ENCODE data around the gene ENSA.
"Not testable (repeated sequence)": the region's sequence is repeated elsewhere in the genome, so short reads cannot be mapped to it uniquely, and the experiment has no call there.

The ENSA gene

DNA sequence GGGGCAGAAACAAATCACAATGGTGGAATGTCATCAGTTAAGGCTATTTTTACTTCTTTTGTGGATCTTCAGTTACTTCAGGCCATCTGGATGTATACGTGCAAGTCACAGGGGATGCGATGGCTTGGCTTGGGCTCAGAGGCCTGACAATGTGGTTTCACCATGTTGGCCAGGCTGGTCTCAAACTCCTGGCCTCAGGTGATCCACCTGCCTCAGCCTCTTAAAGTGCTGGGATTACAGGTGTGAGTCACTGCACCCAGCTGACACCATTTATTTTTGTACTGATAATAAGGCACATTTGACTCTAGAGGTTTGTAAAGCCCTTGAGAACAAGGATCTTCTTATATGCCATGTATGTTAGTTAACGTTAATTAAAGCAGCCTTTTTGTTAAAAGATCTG is 48.4 kb downstream of the ENSA start:
- DNase-seq (ENCODE audit: low read depth), result not testable (repeated sequence)

- DNase-seq (ENCODE audit: low read depth), result no peak
Observed at GRCh38 chr1:150579945-150580642, 49.3 kb downstream of the ENSA start.

- peak; percentile 84 for DNase-seq (ENCODE audit: low read depth)
Observed at GRCh38 chr1:150579110-150579944, 50.1 kb downstream of the ENSA start, which contains the start of gene MCL1. Gene MCL1 (minus strand): TSS chr1:150579610. CDS start chr1:150579530, 80 bp downstream.

DNA sequence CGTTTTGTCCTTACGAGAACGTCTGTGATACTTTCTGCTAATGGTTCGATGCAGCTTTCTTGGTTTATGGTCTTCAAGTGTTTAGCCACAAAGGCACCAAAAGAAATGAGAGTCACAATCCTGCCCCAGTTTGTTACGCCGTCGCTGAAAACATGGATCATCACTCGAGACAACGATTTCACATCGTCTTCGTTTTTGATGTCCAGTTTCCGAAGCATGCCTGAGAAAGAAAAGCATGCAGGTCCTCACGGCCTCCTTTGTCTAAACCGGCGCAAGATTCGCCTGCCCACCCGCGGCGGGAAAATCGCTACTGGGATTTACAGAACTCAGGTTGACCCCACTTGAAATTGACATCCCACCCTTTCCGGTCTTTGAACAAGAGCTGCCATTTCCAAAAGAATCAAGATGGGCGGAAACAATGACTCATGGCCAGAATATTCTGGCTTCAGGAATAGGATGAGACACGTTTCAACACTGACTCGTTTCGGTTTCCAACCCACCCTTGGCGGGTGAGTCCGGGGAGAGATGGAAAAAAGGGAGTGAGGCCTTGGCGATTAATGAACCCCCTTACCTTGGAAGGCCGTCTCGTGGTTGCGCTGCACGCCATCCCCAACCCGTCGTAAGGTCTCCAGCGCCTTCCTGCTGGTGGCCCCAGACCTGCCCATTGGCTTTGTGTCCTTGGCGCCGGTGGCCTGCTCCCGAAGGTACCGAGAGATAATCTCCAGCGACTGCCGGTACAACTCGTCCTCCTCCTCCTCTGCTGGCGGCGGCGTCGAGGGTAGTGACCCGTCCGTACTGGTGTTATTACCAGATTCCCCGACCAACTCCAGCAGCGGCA is 50.9 kb downstream of the ENSA start:
- DNase-seq (ENCODE audit: low read depth), result peak; percentile 74

DNA sequence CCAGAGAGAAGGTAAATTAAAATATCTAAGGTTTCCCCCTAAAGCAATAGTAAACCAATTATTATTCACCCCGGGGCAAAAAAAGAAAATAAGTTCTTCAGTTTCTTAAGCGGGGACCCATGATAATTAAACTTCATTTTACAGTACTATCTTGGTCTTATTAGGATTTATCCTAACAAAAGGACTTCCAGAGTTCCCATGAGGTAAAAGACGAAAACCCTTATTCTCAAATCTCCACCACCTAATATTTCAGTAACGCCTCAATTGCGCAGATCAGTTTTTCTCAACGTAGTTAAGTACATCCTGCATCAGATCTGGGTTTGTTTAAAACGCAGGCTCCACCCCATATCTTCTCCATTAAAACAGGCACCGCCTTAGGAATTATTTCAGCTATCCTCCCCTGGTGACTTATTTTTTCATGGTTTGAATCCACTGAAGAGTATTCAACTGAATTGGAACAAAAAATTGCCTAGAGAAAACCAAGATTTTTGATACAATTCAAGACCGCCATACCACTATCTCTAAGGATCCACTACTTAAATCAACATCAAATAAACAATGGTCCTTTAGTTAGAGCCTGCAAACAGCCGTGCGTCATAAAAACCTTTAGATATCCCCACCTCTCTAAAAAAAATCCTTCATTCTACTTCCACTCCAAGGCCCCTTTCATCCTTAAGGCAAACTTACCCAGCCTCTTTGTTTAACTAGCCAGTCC is 51.7 kb downstream of the ENSA start:
- no peak for DNase-seq (ENCODE audit: low read depth)

- DNase-seq (ENCODE audit: low read depth), result no peak
Observed at GRCh38 chr1:150576794-150577556, 52.4 kb downstream of the ENSA start.

GRCh38 chr1:150576367-150576711 is 53.1 kb downstream of the ENSA start:
- DNase-seq (ENCODE audit: low read depth), result no peak

- DNase-seq (ENCODE audit: low read depth), result no peak
Observed at GRCh38 chr1:150575518-150576366, 53.7 kb downstream of the ENSA start.

DNA sequence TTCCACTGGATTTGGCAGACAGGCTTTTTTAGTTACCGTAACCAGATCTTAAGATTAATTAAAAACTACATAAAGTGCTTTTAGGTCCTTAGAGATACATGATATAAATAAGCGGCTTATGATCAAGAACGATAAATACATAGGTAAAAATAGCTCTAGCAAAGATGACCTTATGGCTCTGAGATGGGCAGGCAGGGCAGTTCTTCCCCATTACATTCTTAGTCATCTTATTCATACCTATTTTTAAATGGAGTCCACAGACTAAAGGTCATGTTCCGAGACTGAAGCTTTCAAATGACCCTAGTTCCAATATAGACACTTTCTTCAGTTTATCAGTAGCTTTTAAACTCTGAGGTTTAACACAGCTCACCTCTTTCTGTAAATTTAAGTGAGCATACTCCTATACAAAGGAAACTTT is 54.3 kb downstream of the ENSA start:
- no peak for DNase-seq (ENCODE audit: low read depth)

- DNase-seq (ENCODE audit: low read depth), result no peak
Observed at GRCh38 chr1:150574260-150575071, 54.9 kb downstream of the ENSA start.

- not testable (repeated sequence) for DNase-seq (ENCODE audit: low read depth)
Observed at GRCh38 chr1:150573648-150574071, 55.8 kb downstream of the ENSA start.

GRCh38 chr1:150572918-150573647 is 56.3 kb downstream of the ENSA start:
- DNase-seq (ENCODE audit: low read depth), result no peak
